Measurements from ENCODE around the gene AJM1. TPM values are rescaled to one million over a fixed set of nuclear protein-coding genes. Genes with fewer than 3 reads are reported as not detected.

AJM1 gene
- total and polyA plus RNA-seq, 2 of the 8 experiments (the other 6 are each of a cell fraction or from before 2014, with no cell fraction given), result 0.12 to 0.97 TPM

- TF ChIP-seq POLR2A (IDR thresholded peaks at IDR 0.05; ENCODE audit: control extremely low read depth in 1 of 2, low read depth in 2 of 2, low read length in 2 of 2) (no peak), SRF (IDR thresholded peaks at IDR 0.05; ENCODE audit: low read depth, low read length) (no peak), SP4 (IDR thresholded peaks at IDR 0.05; ENCODE audit: low read length) (no peak), JUND (IDR thresholded peaks at IDR 0.05; ENCODE audit: low read length) (no peak), SUZ12 (IDR thresholded peaks at IDR 0.05; ENCODE audit: low read length) (no peak), E2F6 (IDR thresholded peaks at IDR 0.05) (no peak), CBX5 (IDR thresholded peaks at IDR 0.05; ENCODE audit: low read depth, low read length) (no peak), YY1 (IDR thresholded peaks at IDR 0.05; ENCODE audit: low read depth, low read length) (no peak), EP300 (IDR thresholded peaks at IDR 0.05; ENCODE audit: borderline replicate concordance in 1 of 2, low read depth in 2 of 2, low read length in 2 of 2) (no peak)
- TF ChIP-seq, protein P1, sequence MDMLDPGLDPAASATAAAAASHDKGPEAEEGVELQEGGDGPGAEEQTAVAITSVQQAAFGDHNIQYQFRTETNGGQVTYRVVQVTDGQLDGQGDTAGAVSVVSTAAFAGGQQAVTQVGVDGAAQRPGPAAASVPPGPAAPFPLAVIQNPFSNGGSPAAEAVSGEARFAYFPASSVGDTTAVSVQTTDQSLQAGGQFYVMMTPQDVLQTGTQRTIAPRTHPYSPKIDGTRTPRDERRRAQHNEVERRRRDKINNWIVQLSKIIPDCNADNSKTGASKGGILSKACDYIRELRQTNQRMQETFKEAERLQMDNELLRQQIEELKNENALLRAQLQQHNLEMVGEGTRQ (IDR thresholded peaks at IDR 0.05; ENCODE audit: low read length), result no peak
- no peak overlapping the region for H3K23ac ChIP-seq (ENCODE audit: insufficient read length)
- POLR2A ChIA-PET (ENCODE audit: partially characterized antibody), result interaction anchor here (0.8 to 7.8 kb wide), 10 partner anchors 9 to 266 kb away, joined by 3 to 96 read pairs (median 4); partner anchors contain the start of gene AJM1
- H3K18ac ChIP-seq (ENCODE audit: extremely low read depth, low read length), result no peak overlapping the region
- CTCF ChIA-PET (ENCODE audit: partially characterized antibody), result interaction anchor here (0.9 to 3.3 kb wide), 6 partner anchors 8 to 238 kb away, joined by 3 to 16 read pairs (median 4); no protein-coding TSS in a partner anchor
- H4K5ac ChIP-seq (ENCODE audit: insufficient read length, low read depth, low read length), result no peak overlapping the region
- H3K4ac ChIP-seq (replicated peaks; ENCODE audit: insufficient read length, low read depth, low read length), result no peak overlapping the region
- FAIRE-seq, result no peak
- no peak overlapping the region for H2BK15ac ChIP-seq (ENCODE audit: low read length)
- H2BK20ac ChIP-seq (ENCODE audit: low read length), result no peak overlapping the region
- H3K4me1 ChIP-seq (replicated peaks in 1 of 4; ENCODE audit: control insufficient read depth in 3 of 4, insufficient read depth in 4 of 4, low read length in 3 of 4), result peaks cover 0 to 10% (median 7%) of the 10 kb centered on the region in 4 experiments; a peak in 6 of 7 replicates
- H3K36me3 ChIP-seq (ENCODE audit: control insufficient read depth in 2 of 4, insufficient read depth in 4 of 4, low read length in 3 of 4), result peaks cover 2 to 16% (median 7%) of the 10 kb centered on the region in 4 experiments; a peak in 6 of 8 replicates
- no peak overlapping the region for H3K27ac ChIP-seq (ENCODE audit: low read depth, low read length)
- no peak overlapping the region for H2BK120ac ChIP-seq (replicated peaks; ENCODE audit: low read depth, low read length)
- H3K79me2 ChIP-seq (ENCODE audit: control insufficient read depth in 1 of 2, insufficient read depth in 2 of 2, low read length in 2 of 2), result peaks cover 5 to 41% of the 10 kb centered on the region in 2 experiments
- no peaks in the 10 kb centered on the region for H3K9me3 ChIP-seq (ENCODE audit: insufficient read depth in 2 of 2, low read depth in 1 of 2, low read length in 1 of 2)
- H3K4me3 ChIP-seq (ENCODE audit: extremely low read depth in 1 of 4, insufficient read depth in 2 of 4, low read depth in 3 of 4, low read length in 4 of 4), result peak overlapping the region; percentile 88 to 100 (median 94)
- H3K9ac ChIP-seq (replicated peaks in 1 of 4; ENCODE audit: extremely low read depth in 1 of 4, low read depth in 3 of 4, low read length in 3 of 4), result peak overlapping the region; percentile 61 to 92 (median 83)
- H2AK5ac ChIP-seq (ENCODE audit: low read depth, low read length), result no peak overlapping the region
- H2BK5ac ChIP-seq (ENCODE audit: low read depth, low read length), result no peak overlapping the region
- peaks cover 9% of the 10 kb centered on the region; the same call in 1 of the 2 replicates for H3K23me2 ChIP-seq (ENCODE audit: low read depth, low read length)
- no peak overlapping the region for H2BK12ac ChIP-seq (ENCODE audit: low read depth, low read length)
- peaks cover 0 to 16% (median 6%) of the 10 kb centered on the region in 4 experiments; a peak in 2 of 7 replicates for H3K27me3 ChIP-seq (replicated peaks in 1 of 4; ENCODE audit: control insufficient read depth in 3 of 4, extremely low read depth in 1 of 4, insufficient read depth in 3 of 4, low read length in 3 of 4)
- H3K4me2 ChIP-seq (ENCODE audit: insufficient read depth in 1 of 2, low read depth in 2 of 2, low read length in 2 of 2), result peak overlapping the region; percentile 68 to 84
- peaks cover 6% of the 10 kb centered on the region for H3K79me1 ChIP-seq (ENCODE audit: low read depth, low read length)
- H3K14ac ChIP-seq (ENCODE audit: insufficient read length), result no peak overlapping the region
- no peak overlapping the region for H4K91ac ChIP-seq (replicated peaks; ENCODE audit: insufficient read length, low read length)
- DNase-seq (ENCODE audit: low read depth in 1 of 2, low spot score in 2 of 2), result no peak
- WGBS, 2 experiments (ENCODE audit: extremely low coverage in 1 of 2, insufficient coverage in 1 of 2, insufficient read length in 1 of 2, insufficient replicate concordance in 2 of 2, low coverage in 1 of 2, low lambda C conversion rate in 2 of 2, missing lambda C conversion rate in 1 of 2), result 10% methylated on average over 14 of the region's 14 CpGs; no CpG with 5 or more reads in 1 of the 2 experiments
- no peak overlapping the region for H4K8ac ChIP-seq (ENCODE audit: extremely low read depth, insufficient read depth, low read length)
- H2AFZ ChIP-seq (ENCODE audit: low read length), result no peak overlapping the region
- H3K56ac ChIP-seq (replicated peaks; ENCODE audit: insufficient read length, low read depth, low read length), result no peak overlapping the region
- H4K20me1 ChIP-seq (replicated peaks in 1 of 2; ENCODE audit: control insufficient read depth in 1 of 2, insufficient read depth in 2 of 2, low read length in 2 of 2), result peaks cover 7 to 16% of the 10 kb centered on the region in 2 experiments
Observed at GRCh38 chr9:136808806-136809158, 33.5 kb upstream of the AJM1 start.

All from H1 (cell line).